OCI-LY3 (cell line): Measurements from ENCODE around the gene RIN3.

Experiments
- H2AFZ ChIP-seq: fragments of 200-600, 300-600 bp; shearing (Covaris generic); 2 replicates; pipeline ENCODE4 v1.6.0; 2014; ENCODE audit warnings: antibody characterized with exemption, low read depth, low read length
- H3K27ac ChIP-seq: fragments of 200-600, 300-600 bp; sonication (generic); 2 replicates; pipeline ENCODE4 v1.5.1; 2014; ENCODE audit warnings: mild to moderate bottlenecking, low read length, moderate library complexity, mixed read lengths
- H3K27me3 ChIP-seq: fragments of 200-600, 300-600 bp; sonication (generic); 2 replicates; pipeline ENCODE4 v1.6.1; 2014; ENCODE audit warnings: low read depth, low read length, mixed read lengths
- H3K36me3 ChIP-seq: fragments of 200-600, 300-600 bp; sonication (generic); replicated peaks from 2 replicates; pipeline ENCODE3; 2014; ENCODE audit warnings: low read depth, low read length, mixed read lengths
- H3K4me1 ChIP-seq: fragments of 300-600, 200-600 bp; sonication (generic); 2 replicates; pipeline ENCODE4 v1.6.1; 2014; ENCODE audit warnings: low read length, mixed read lengths
- H3K4me2 ChIP-seq: fragments of 200-600, 300-600 bp; sonication (generic); 2 replicates; pipeline ENCODE4 v1.6.1; 2014; ENCODE audit warnings: low read length, mixed read lengths
- H3K4me3 ChIP-seq: fragments of 300-600, 200-600 bp; sonication (generic); 2 replicates; pipeline ENCODE4 v1.5.1; 2014; ENCODE audit warnings: antibody characterized with exemption, mild to moderate bottlenecking, low read length, moderate library complexity
- H3K79me2 ChIP-seq: fragments of 300-600, 200-600 bp; shearing (Covaris generic); 2 replicates; pipeline ENCODE4 v1.6.1; 2014; ENCODE audit warnings: mild to moderate bottlenecking, low read length, mixed read lengths
- H3K9ac ChIP-seq: fragments of 300-600, 200-600 bp; shearing (Covaris generic); 2 replicates; pipeline ENCODE4 v1.6.0; 2014; ENCODE audit warnings: mild to moderate bottlenecking, low read length, moderate library complexity
- H3K9me3 ChIP-seq: fragments of 200-600, 300-600 bp; shearing (Covaris generic); 2 replicates; pipeline ENCODE4 v1.6.1; 2014; ENCODE audit warnings: low read length, mixed read lengths; ENCODE audit not compliant: insufficient read depth
- H4K20me1 ChIP-seq: fragments of 200-600, 300-600 bp; sonication (generic); 2 replicates; pipeline ENCODE4 v1.6.1; 2016; ENCODE audit warnings: low read length, mixed read lengths; ENCODE audit not compliant: insufficient read depth
- EZH2phosphoT487 ChIP-seq: fragments of 200-600 bp; shearing (Covaris generic); IDR thresholded peaks from 2 replicates; pipeline ENCODE4 v1.6.1; 2018; ENCODE audit warnings: antibody characterized with exemption, mixed run types, low read depth
- TF ChIP-seq, protein P1 (sequence below): fragments of 200-600, 300-600 bp; sonication (generic); IDR thresholded peaks from 2 replicates; pipeline ENCODE4 v1.5.1; 2014; ENCODE audit warnings: antibody characterized with exemption, low read length, low read depth

Gene RIN3

GRCh38 chr14:92570674-92571262 is 57.2 kb downstream of the RIN3 start:
- peaks cover 15% of the 10 kb centered on the region for H3K36me3 ChIP-seq
- no peak overlapping the region for H3K27ac ChIP-seq
- no peak overlapping the region for H3K4me3 ChIP-seq
- no peaks in the 10 kb centered on the region for H3K79me2 ChIP-seq
- H4K20me1 ChIP-seq = no peaks in the 10 kb centered on the region
- H3K4me2 ChIP-seq = no peak overlapping the region
- no peak overlapping the region for H2AFZ ChIP-seq
- H3K27me3 ChIP-seq = no peaks in the 10 kb centered on the region
- peaks cover 25% of the 10 kb centered on the region for H3K4me1 ChIP-seq
- peaks cover 9% of the 10 kb centered on the region for H3K9me3 ChIP-seq
- no peak overlapping the region for H3K9ac ChIP-seq
- TF ChIP-seq, protein P1, sequence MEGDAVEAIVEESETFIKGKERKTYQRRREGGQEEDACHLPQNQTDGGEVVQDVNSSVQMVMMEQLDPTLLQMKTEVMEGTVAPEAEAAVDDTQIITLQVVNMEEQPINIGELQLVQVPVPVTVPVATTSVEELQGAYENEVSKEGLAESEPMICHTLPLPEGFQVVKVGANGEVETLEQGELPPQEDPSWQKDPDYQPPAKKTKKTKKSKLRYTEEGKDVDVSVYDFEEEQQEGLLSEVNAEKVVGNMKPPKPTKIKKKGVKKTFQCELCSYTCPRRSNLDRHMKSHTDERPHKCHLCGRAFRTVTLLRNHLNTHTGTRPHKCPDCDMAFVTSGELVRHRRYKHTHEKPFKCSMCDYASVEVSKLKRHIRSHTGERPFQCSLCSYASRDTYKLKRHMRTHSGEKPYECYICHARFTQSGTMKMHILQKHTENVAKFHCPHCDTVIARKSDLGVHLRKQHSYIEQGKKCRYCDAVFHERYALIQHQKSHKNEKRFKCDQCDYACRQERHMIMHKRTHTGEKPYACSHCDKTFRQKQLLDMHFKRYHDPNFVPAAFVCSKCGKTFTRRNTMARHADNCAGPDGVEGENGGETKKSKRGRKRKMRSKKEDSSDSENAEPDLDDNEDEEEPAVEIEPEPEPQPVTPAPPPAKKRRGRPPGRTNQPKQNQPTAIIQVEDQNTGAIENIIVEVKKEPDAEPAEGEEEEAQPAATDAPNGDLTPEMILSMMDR = no peak
- no peak for TF ChIP-seq EZH2phosphoT487

GRCh38 chr14:92572050-92572449 is 58.5 kb downstream of the RIN3 start:
- Histone ChIP-seq H3K27ac (no peak overlapping the region), H3K27me3 (no peaks in the 10 kb centered on the region), H3K4me3 (no peak overlapping the region), H3K36me3 (peaks cover 5% of the 10 kb centered on the region), H3K4me2 (no peak overlapping the region), H3K9ac (no peak overlapping the region), H3K79me2 (no peaks in the 10 kb centered on the region), H3K9me3 (peaks cover 2% of the 10 kb centered on the region), H2AFZ (no peak overlapping the region), H4K20me1 (no peaks in the 10 kb centered on the region), H3K4me1 (peaks cover 36% of the 10 kb centered on the region)
- TF ChIP-seq EZH2phosphoT487 = no peak
- TF ChIP-seq, protein P1 = no peak

DNA sequence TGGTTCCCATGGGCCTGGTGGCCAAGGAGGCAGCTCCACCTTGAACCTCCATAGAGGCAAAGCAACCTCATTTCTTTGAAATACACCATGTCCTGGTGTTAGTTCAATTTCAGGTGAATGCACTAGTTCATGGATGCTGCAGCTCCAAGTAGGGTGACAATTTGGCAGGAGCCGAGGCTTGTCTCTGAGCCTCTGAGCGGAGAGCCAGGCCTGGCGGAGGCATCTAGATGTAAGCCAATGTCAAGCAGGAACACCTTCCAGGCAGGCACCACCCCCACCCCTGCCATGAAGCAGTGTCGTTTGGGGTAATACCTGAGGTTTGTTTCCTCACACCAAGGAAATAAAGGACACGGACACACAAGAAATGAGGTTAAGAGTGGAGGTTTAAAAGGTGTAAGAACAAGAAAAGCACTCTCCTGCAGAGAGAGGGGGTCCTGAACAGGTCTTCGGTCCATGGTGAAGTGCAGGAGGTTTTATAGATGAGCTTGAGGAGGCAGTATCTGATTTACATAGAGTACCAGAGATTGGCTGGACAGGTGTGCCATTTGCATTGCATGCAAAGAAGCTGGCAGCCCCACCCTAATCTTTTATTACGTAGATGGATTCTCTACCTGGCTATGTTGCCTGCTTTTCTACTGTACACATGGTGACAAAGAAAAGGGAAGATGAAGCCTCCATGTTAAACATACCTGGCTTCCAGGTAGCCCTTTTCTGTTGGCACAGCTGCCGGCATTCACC is 60.3 kb downstream of the RIN3 start:
- no peak overlapping the region for H3K4me3 ChIP-seq
- H3K27me3 ChIP-seq = no peaks in the 10 kb centered on the region
- no peaks in the 10 kb centered on the region for H3K36me3 ChIP-seq
- H4K20me1 ChIP-seq = no peaks in the 10 kb centered on the region
- no peak overlapping the region for H3K27ac ChIP-seq
- TF ChIP-seq, protein P1 = no peak
- TF ChIP-seq EZH2phosphoT487 = no peak
- no peak overlapping the region for H2AFZ ChIP-seq
- no peaks in the 10 kb centered on the region for H3K79me2 ChIP-seq
- H3K4me1 ChIP-seq = peaks cover 37% of the 10 kb centered on the region
- H3K4me2 ChIP-seq = no peak overlapping the region
- H3K9me3 ChIP-seq = no peaks in the 10 kb centered on the region
- no peak overlapping the region for H3K9ac ChIP-seq

GRCh38 chr14:92575061-92575747 is 61.6 kb downstream of the RIN3 start:
- no peak overlapping the region for H3K4me3 ChIP-seq
- H3K27me3 ChIP-seq = no peaks in the 10 kb centered on the region
- H3K36me3 ChIP-seq = no peaks in the 10 kb centered on the region
- no peaks in the 10 kb centered on the region for H4K20me1 ChIP-seq
- H3K9ac ChIP-seq = no peak overlapping the region
- TF ChIP-seq, protein P1 = no peak
- TF ChIP-seq EZH2phosphoT487 = no peak
- no peaks in the 10 kb centered on the region for H3K79me2 ChIP-seq
- no peaks in the 10 kb centered on the region for H3K9me3 ChIP-seq
- H3K4me1 ChIP-seq = peaks cover 25% of the 10 kb centered on the region
- H2AFZ ChIP-seq = no peak overlapping the region
- no peak overlapping the region for H3K4me2 ChIP-seq
- H3K27ac ChIP-seq = no peak overlapping the region
